Kidney (tissue), 2 donors: ENCODE data around the gene TFEC. TPM values are rescaled to one million over a fixed set of nuclear protein-coding genes. Genes with fewer than 3 reads are reported as not detected.

Source experiments
- polyA plus RNA-seq: library from polyadenylated mRNA; stranded (reverse); fragments of 350-450 nt; fragmentation: Illumina TruSeq; extraction: RNeasy Lipid Tissue Mini Kit (QIAGEN cat#74804); gene quantifications from one replicate; pipeline ENCODE4 v1.2.3, GENCODE V29; 2014; ENCODE audit warnings: low read depth, low replicate concordance; ENCODE audit not compliant: insufficient read depth
- total RNA-seq: library from RNA; stranded (reverse); fragmentation: NEBNext Ultra II Directional; extraction: Animal tissue kit (Norgen Biotek cat#: 25700); gene quantifications from one replicate; pipeline ENCODE4 v1.2.1, GENCODE V29; 2021
- donor health status: DM: yes; HTN: yes; CAD: no.

Gene TFEC
- total and polyA plus RNA-seq, 2 donors from 2014 or later = 10.0 to 14.4 TPM

Other genes starting within 250 kb of the TFEC start
- 108 TPM for gene TES, start 179.8 kb upstream of the TFEC start, total RNA-seq
- gene TES, start 179.8 kb upstream of the TFEC start, polyA plus RNA-seq = 21.5 TPM